NCI-H526 (cell line): Measurements from ENCODE around the gene SPATA18.
A peak's percentile ranks its signal among the peaks of the same experiment; 100 is the strongest.

Experiments used
- DNase-seq, 2 experiments: peaks; one replicate each; lab custom pipeline; 2025; lab: John Stamatoyannopoulos, UW

The SPATA18 gene

DNA sequence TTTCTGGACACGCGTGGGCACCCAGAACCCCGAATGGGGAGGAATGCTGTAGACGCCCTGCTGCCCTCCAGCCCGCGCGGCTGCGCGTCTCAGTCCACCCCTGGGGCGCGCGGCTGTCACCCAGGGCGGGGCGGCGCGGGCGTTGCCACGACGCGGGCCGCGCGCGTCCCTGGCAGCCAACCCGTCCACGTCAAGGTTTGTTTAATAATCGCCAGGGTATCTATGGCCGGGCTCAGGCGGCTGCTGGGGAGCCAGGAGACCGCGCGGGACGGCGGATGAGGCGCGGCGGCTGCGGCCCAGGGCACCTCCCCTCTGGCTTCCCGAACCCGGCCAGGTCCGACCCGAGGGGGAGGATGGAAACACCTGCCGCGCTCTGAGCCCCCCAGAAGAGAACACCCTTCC is at the start of gene SPATA18:
Gene SPATA18, plus strand, starts transcription at position 92 of the 402 bp plus-strand sequence. CDS start 401 bp downstream, outside the sequence.
- DNase-seq = peak in 1 of 2 experiments; percentile 35

DNA sequence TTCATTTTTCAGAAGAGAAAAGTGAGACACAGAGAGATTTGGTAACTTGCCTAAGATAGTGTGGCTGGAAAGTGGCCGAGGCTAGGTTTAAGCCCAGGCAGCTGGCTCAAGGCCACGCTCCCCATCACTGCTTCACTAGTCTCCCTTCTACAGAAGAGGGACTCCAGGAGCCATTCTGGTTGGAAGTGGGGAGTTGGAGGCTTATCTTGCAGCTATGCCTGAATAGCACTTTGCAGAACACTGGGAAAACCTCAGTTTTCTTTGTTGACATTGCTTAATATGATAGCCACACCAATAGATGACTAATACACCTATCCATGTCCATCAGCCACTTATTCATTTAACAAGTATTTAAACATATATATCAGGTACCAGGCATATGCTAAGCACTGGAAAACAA is 49.5 kb upstream of the SPATA18 start:
- no peak for DNase-seq

DNA sequence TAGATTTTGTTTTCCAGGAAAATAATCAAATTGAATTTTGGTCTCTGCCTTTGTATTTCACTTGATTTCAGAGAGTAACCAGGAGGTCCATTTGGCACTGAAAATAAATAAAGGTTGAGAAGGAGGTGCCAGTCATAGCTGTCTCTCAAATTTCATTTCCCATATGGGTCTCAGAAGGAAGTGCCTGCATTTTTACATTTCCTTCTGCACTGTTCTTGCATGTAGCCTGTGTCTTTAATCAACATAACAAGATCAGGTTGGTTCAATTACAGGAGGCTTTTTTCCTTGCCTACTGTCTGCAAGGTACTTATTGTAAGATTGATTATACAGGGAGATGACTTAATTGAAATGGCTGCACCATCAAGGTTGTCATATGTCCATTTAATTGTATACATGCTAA is 46.7 kb upstream of the SPATA18 start:
- DNase-seq = no peak

GRCh38 chr4:52005604-52006273 is 45.4 kb upstream of the SPATA18 start:
- no peak for DNase-seq

DNA sequence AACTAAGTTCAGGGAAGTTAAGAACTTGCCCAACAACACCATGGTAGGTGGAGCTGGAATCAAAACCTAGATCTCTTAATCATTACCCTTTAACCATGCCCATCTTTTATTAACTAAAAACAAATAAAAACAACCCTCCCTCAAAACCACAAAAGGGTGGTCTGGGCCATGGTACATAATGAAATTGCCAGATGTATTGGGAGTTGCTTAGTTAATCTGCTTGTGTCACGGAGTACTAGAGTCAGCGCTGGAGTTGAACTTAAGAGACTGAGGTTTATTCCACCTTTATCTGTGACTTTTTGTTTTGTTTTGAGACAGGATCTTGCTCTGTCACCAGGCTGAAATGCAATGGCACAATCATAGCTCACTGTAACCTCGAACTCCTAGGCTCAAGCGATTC is 44.2 kb upstream of the SPATA18 start:
- DNase-seq = no peak

DNA sequence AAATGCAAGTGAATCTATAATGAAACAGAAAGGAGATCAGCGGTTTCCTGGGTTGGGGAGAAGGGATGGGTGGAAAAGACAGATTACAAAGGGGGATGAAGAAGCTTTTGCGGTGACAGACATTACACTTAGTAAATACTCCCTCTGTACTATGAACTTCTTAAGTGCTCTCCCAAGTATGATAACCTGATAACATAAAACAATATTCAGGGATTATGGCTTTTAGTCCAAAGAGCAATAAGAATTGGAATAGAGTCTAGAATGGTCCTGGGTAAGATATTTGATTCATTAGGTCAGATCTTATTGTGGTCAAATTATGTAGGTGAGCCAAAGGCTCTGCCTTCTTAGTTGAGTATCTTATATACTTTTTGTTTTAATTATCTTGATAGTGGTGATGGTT is 40.1 kb upstream of the SPATA18 start:
- DNase-seq = no peak

DNA sequence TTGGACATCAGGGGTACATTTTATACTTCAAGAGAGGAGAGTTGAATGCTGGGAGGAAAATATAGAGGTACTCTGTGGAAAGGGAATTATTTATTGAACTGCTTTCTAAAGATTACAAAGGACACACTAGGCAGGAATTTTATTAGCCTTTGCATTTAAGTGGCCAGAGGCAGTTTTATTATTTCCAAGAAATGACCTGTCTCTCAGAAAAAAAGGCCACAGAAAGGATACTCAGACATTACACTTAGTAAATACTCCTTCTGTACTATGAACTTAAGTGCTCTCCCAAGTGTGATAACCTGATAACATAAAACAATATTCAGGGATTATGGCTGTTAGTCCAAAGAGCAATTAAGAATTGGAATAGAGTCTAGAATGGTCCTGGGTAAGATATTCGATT is 38.5 kb upstream of the SPATA18 start:
- DNase-seq = no peak

GRCh38 chr4:52014903-52015302 is 36.2 kb upstream of the SPATA18 start:
- no peak for DNase-seq

- DNase-seq = peak in 1 of 2 experiments; percentile 17
Observed at GRCh38 chr4:52015366-52015765, 35.7 kb upstream of the SPATA18 start.

DNA sequence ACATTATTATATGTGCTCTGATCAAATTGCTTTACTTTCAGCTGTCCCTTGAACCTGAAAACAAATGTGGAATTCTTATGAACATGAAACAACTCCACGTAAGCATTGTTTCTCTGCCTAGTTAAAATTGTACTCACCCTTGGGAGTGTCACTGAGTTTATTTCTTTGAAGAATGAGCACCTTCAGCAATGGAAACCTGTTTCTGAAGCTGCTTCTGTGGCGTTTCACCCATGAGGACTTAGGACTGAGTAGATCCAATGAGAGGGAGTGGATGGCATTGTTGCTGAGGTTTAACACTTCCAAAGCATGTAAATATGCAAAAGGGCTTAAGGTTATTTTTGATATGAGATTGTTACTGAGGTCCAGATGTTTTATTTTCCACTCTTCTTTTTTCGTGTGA is 34.1 kb upstream of the SPATA18 start:
- no peak for DNase-seq

DNA sequence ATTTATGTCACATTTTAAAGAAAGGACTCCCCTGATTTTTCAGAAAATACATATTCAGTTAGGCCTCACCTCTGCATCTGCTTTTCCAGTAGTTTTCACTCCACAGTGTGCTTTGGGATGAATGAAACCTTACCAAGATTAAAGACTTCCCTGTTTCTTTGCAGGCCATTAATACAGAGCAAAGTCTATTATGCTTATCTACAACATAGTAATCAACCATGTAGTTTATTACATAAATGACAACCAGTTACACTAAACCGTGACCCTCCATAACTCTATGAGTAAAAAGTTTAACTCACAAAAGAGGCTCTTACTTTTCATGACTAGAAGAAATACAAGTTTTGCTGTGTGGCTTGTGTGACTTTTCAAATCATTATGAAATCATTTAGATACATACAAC is 33.3 kb upstream of the SPATA18 start:
- DNase-seq = no peak

DNA sequence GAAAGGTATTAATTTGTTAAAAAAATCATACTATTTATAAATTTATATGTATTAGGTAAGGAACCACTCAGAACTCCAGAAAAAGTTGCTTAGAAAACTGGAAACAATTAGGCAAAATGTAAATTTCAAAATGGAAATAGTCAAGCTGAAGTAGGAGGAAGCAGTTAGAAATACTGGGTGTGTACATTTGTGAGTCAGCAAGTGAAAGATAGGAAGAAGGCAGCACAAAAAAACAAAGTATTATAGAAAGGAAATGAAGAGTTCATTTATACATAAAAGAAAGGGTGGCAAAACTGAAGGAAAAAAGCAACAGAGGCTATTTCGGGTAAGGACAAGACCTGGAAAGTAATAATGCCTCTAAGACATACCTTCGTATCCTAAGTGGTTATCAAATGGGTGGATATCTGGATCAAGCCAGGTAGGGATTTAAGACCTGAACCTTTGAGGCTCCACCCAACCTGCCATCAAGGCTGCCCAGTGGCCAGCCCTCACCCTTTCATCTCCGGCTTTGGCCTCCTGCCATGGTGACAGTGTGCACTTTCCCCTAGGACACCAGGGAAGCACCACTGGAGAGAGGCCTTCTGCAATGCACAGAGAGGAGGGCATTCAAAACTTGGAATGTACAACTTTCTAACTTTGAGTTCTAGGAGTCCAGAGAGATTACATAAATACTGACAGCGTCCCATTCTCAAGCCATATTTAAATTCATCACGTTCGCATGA is 31.0 kb upstream of the SPATA18 start, which contains the start of gene LRRC66:
Gene LRRC66, minus strand, starts transcription at position 428 of the 722 bp plus-strand sequence. CDS start 2,750 bp downstream, outside the sequence.
- no peak for DNase-seq

GRCh38 chr4:52028970-52029369 is 22.1 kb upstream of the SPATA18 start:
- no peak for DNase-seq

DNA sequence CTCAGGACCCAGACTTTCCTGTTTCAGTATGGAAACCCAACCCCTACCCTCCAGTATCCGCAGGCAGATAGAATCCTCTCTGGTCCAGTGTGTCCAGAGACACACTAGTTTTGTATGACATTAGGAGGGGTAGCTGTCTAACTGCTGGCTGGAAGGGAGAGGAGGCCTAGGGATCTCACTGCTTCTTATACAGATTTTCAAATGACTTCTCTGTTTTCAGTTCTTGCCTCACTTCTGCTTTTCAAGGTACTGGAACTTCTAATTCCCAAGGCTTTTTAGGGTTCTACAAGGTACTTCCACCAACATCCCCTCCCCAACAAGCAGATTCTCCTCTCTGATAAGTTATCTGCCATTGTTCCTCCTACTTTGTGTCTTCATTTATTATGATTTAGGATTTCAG is 19.1 kb upstream of the SPATA18 start:
- DNase-seq = no peak

DNA sequence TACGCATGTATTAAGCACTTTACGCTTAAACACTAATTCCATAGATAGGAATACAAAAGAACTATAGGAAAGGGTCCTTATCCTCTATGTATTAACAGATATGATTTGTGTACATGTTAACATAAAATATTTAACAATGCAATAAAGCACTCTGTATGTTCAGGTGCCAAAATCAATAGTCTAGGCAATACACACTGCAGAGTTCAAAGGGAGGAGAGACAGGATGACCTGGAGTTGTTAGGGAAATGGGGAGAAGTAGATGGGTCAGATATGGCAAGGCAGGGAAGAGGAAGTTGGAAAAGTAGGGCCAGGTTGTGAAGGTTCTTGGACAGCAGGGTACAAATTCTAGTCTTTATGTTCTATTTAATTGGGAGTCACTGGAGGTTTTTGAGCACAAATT is 15.9 kb upstream of the SPATA18 start:
- DNase-seq = no peak

- DNase-seq = no peak
Observed at GRCh38 chr4:52036886-52037530, 14.1 kb upstream of the SPATA18 start.

DNA sequence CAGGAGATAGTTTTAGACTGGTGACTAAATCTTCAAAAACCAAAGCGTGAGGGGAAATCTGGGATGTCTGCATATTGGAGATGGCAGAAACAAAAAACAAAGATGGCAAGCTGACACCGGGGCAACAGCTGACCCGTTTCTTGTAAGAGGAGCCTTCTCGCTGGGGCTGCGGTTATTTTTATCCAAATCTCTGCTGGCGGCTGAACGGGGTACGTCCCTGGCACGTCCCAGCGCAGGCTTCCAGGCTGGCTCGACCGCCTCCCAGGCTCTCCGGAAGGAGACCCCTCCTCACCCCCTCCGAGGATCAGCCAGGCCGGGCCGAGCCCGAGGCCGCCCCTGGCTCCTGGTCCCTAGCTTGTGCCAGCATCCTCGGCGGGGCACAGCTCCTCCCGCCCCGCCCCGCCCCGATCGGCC is 13.4 kb upstream of the SPATA18 start:
- DNase-seq = peak; percentile 11 to 75

- DNase-seq = peak in 1 of 2 experiments; percentile 80
Observed at GRCh38 chr4:52038103-52038912, 12.8 kb upstream of the SPATA18 start, which contains the start of gene SGCB. SGCB (minus strand) TSS chr4:52038299; CDS start chr4:52038259, 40 bp downstream.

- no peak for DNase-seq
Observed at GRCh38 chr4:52045028-52045427, 6.1 kb upstream of the SPATA18 start.

GRCh38 chr4:52049266-52049665 is 1.8 kb upstream of the SPATA18 start:
- no peak for DNase-seq

DNA sequence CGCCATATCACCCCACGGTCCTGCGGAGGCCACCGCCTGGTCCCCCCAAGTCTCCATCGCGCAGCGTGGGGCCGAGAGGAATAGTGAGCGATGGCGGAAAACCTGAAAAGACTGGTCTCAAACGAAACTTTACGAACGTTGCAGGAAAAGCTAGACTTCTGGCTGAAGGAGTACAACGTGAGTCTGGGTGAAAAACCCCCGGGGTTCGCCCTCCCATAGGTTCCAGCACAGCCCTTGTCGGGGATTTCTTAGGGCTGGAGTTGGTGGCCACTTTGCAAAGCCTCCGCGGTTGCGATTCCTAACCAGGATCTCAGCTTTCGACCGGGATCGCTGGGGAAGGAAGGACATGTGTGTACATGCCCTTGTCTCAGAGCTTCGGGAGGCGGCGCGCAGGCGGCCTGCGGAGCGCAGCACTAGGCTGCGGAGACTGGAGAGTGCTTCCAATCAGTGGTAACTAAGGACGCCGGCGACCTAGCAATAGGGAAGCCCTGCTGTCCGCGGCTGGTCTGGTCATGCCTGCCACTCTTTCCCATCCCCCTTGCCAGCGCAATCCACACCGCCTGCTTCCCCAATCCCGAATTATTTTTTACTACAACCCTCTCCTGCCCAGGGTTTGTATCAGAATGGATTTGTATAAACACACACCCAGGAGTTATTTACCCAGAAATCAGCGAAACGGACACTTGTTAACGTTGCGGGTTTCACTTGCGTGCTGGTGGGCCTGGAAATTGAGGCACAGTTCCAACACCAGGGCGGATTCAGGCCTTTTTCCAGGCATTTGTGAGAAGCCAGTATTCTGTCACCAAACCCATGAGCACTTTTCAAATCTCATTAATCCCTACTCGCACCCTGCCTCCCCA is 741 bp downstream of the SPATA18 start:
- peak; percentile 80 to 92 for DNase-seq
